GM21737 (cell line): Measurements from ENCODE around the gene ADAMTS8.
"Not testable (repeated sequence)": the region's sequence is repeated elsewhere in the genome, so short reads cannot be mapped to it uniquely, and the experiment has no call there.

Experiments
- ATAC-seq: cut with Tn5 transposase; IDR thresholded peaks from one replicate; pipeline ENCODE4 v1.9.1; 2021; ENCODE audit warnings: mild to moderate bottlenecking, moderate library complexity; ENCODE audit not compliant: unreplicated experiment

Gene ADAMTS8

GRCh38 chr11:130439160-130439519, 10.7 kb upstream of the ADAMTS8 start:
- no peak for ATAC-seq

- ATAC-seq: not testable (repeated sequence)
Measured at GRCh38 chr11:130438401-130439159, 10.2 kb upstream of the ADAMTS8 start.

- no peak for ATAC-seq
Measured at GRCh38 chr11:130437848-130438247, 9.4 kb upstream of the ADAMTS8 start.

- no peak for ATAC-seq
Measured at GRCh38 chr11:130436171-130436570, 7.8 kb upstream of the ADAMTS8 start.

GRCh38 chr11:130435671-130436070, 7.3 kb upstream of the ADAMTS8 start:
- no peak for ATAC-seq

- ATAC-seq: peak; percentile 80
Measured at GRCh38 chr11:130434521-130435223, 6.3 kb upstream of the ADAMTS8 start.

- no peak for ATAC-seq
Measured at GRCh38 chr11:130433357-130433756, 4.9 kb upstream of the ADAMTS8 start.

GRCh38 chr11:130431801-130432200, 3.4 kb upstream of the ADAMTS8 start:
- no peak for ATAC-seq

GRCh38 chr11:130431331-130431773, 2.9 kb upstream of the ADAMTS8 start:
- ATAC-seq: no peak

GRCh38 chr11:130429983-130430382, 1.6 kb upstream of the ADAMTS8 start:
- no peak for ATAC-seq

- no peak for ATAC-seq
Measured at GRCh38 chr11:130429120-130429681, 792 bp upstream of the ADAMTS8 start.

- no peak for ATAC-seq
Measured at GRCh38 chr11:130427581-130428315, 661 bp downstream of the ADAMTS8 start.

GRCh38 chr11:130426837-130427341, 1.5 kb downstream of the ADAMTS8 start:
- no peak for ATAC-seq

GRCh38 chr11:130426223-130426836, 2.1 kb downstream of the ADAMTS8 start:
- no peak for ATAC-seq

- ATAC-seq: no peak
Measured at GRCh38 chr11:130425156-130425555, 3.3 kb downstream of the ADAMTS8 start.

- no peak for ATAC-seq
Measured at GRCh38 chr11:130424613-130425140, 3.7 kb downstream of the ADAMTS8 start.

GRCh38 chr11:130423541-130424142, 4.8 kb downstream of the ADAMTS8 start:
- no peak for ATAC-seq

GRCh38 chr11:130422251-130422995, 6.0 kb downstream of the ADAMTS8 start:
- no peak for ATAC-seq

GRCh38 chr11:130421697-130422096, 6.7 kb downstream of the ADAMTS8 start:
- no peak for ATAC-seq
